OCI-LY1 (cell line): ENCODE measurements around the gene IL1RAPL2.

Source experiments
- H2AFZ ChIP-seq: fragments of 200-600 bp; sonication (generic), shearing (Covaris generic); 2 replicates; pipeline ENCODE4 v1.6.0; 2014; ENCODE audit warnings: antibody characterized with exemption, mild to moderate bottlenecking, low read length
- H3F3A ChIP-seq: fragments of 200-600 bp; sonication (generic), shearing (Covaris generic); 2 replicates; pipeline ENCODE4 v1.6.0; 2014; ENCODE audit warnings: mild to moderate bottlenecking, antibody characterized with exemption, low read length, moderate library complexity; ENCODE audit not compliant: insufficient read depth
- H3K27ac ChIP-seq: fragments of 200-600 bp; sonication (generic); 2 replicates; pipeline ENCODE4 v1.5.1; 2014; ENCODE audit warnings: low read length, mixed run types, mild to moderate bottlenecking, low read depth; ENCODE audit not compliant: poor library complexity, severe bottlenecking
- H3K27me3 ChIP-seq: fragments of 200-600 bp; sonication (generic); 2 replicates; pipeline ENCODE4 v1.6.0; 2014; ENCODE audit warnings: antibody characterized with exemption, mild to moderate bottlenecking, low read length, moderate library complexity; ENCODE audit not compliant: insufficient read depth
- H3K36me3 ChIP-seq: fragments of 200-600 bp; sonication (generic); 2 replicates; pipeline ENCODE4 v1.6.1; 2014; ENCODE audit warnings: mild to moderate bottlenecking, antibody characterized with exemption, low read length, moderate library complexity, mixed read lengths; ENCODE audit not compliant: insufficient read depth
- H3K4me1 ChIP-seq: fragments of 200-600 bp; sonication (generic); 2 replicates; pipeline ENCODE4 v1.5.1; 2014; ENCODE audit warnings: mild to moderate bottlenecking, low read length, moderate library complexity; ENCODE audit not compliant: insufficient read depth, severe bottlenecking
- H3K4me2 ChIP-seq: fragments of 200-600 bp; sonication (generic), shearing (Covaris generic); 2 replicates; pipeline ENCODE4 v1.6.1; 2014; ENCODE audit warnings: low read length
- H3K4me3 ChIP-seq: fragments of 200-600 bp; sonication (generic); 2 replicates; pipeline ENCODE4 v1.5.1; 2014; ENCODE audit warnings: low read length, low read depth, mild to moderate bottlenecking, mixed read lengths; ENCODE audit not compliant: poor library complexity, severe bottlenecking
- H3K79me2 ChIP-seq: fragments of 200-600 bp; shearing (Covaris generic); 2 replicates; pipeline ENCODE4 v1.6.1; 2016; ENCODE audit warnings: mixed run types, low read length, mixed read lengths; ENCODE audit not compliant: insufficient read depth
- H3K9ac ChIP-seq: fragments of 200-600 bp; sonication (generic), shearing (Covaris generic); 2 replicates; pipeline ENCODE4 v1.6.1; 2014; ENCODE audit warnings: mild to moderate bottlenecking, low read length, mixed read lengths
- H3K9me2 ChIP-seq: fragments of 200-600 bp; sonication (generic), shearing (Covaris generic); 2 replicates; pipeline ENCODE4 v1.6.1; 2014; ENCODE audit warnings: low read depth, mild to moderate bottlenecking, low read length, mixed read lengths
- H3K9me3 ChIP-seq: fragments of 200-600 bp; shearing (Covaris generic); 2 replicates; pipeline ENCODE4 v1.6.1; 2014; ENCODE audit warnings: low read length, mixed read lengths
- H4K20me1 ChIP-seq: fragments of 200-600 bp; sonication (generic), shearing (Covaris generic); 2 replicates; pipeline ENCODE4 v1.6.0; 2016; ENCODE audit warnings: mild to moderate bottlenecking, low read length; ENCODE audit not compliant: insufficient read depth
- EZH2 ChIP-seq: fragments of 200-600 bp; sonication (generic), shearing (Covaris generic); IDR thresholded peaks from 2 replicates; pipeline ENCODE4 v1.8.0; 2017; ENCODE audit warnings: borderline replicate concordance, mixed run types, mild to moderate bottlenecking, antibody characterized with exemption, low read length, moderate library complexity, mixed read lengths
- TF ChIP-seq, protein P1 (sequence below): fragments of 200-600 bp; sonication (generic), shearing (Covaris generic); IDR thresholded peaks from 2 replicates; pipeline ENCODE4 v1.5.1; 2017; ENCODE audit warnings: mild to moderate bottlenecking, antibody characterized with exemption, low read length, moderate library complexity, mixed read lengths

The IL1RAPL2 gene

DNA sequence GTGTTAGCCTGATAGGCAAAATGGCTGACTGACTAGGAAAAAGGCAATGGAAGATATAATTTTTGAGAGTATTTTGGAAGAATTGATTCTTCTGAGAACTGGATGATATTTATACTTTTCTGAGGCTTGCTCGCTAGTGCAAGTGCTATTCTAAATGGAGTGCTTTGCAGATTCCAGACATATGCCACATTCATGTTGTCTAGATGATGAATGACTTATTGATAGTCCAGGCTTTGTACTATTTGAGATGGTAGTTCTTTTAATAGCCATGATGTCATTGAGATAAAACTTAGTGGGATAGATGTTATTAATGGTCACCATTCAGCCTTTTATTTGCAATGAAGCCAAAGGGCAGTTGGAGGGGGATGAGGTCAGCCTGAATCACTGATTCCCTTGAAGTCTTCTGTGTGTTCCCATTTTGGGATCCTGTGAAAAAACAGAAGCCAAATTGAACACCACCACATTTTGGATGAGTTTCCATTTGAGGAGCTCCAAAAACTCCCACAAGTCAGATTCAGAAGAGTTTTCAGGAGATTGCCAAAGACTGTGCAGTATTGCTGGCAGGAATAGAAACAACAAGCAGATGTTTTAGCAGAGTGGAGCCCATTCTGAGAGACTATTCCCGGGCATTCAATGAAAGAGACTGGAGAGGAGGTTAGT, 184.1 kb downstream of the IL1RAPL2 start:
- Histone ChIP-seq H3K27ac (no peak overlapping the region), H3K4me2 (no peak overlapping the region), H3F3A (no peaks in the 10 kb centered on the region), H3K9ac (no peak overlapping the region), H3K9me2 (no peaks in the 10 kb centered on the region), H3K4me1 (no peaks in the 10 kb centered on the region), H4K20me1 (no peaks in the 10 kb centered on the region), H3K36me3 (no peaks in the 10 kb centered on the region), H2AFZ (no peak overlapping the region), H3K9me3 (no peaks in the 10 kb centered on the region), H3K79me2 (no peaks in the 10 kb centered on the region), H3K4me3 (no peak overlapping the region), H3K27me3 (no peaks in the 10 kb centered on the region)
- no peak for TF ChIP-seq EZH2
- TF ChIP-seq, protein P1, sequence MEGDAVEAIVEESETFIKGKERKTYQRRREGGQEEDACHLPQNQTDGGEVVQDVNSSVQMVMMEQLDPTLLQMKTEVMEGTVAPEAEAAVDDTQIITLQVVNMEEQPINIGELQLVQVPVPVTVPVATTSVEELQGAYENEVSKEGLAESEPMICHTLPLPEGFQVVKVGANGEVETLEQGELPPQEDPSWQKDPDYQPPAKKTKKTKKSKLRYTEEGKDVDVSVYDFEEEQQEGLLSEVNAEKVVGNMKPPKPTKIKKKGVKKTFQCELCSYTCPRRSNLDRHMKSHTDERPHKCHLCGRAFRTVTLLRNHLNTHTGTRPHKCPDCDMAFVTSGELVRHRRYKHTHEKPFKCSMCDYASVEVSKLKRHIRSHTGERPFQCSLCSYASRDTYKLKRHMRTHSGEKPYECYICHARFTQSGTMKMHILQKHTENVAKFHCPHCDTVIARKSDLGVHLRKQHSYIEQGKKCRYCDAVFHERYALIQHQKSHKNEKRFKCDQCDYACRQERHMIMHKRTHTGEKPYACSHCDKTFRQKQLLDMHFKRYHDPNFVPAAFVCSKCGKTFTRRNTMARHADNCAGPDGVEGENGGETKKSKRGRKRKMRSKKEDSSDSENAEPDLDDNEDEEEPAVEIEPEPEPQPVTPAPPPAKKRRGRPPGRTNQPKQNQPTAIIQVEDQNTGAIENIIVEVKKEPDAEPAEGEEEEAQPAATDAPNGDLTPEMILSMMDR = no peak

DNA sequence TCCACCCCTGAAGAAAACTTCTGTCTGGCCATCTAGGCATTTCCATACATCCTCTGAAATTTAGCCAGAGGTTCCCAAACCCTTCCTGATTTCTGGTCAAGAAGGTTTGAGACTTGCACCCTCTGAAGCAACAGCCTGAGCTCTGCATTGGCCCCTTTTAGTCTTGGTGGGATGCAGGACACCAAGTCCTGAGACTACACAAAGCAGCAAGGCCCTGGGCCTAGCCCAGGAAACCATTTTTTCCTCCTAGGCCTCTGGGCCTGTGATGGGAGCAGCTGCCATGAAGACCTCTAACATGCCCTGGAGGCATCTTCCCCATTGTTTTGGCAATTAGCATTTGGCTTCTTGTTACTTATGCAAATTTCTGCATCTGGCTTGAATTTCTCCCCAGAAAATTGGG, 196.6 kb downstream of the IL1RAPL2 start:
- H3K4me2 ChIP-seq = no peak overlapping the region
- H3K9ac ChIP-seq = no peak overlapping the region
- no peaks in the 10 kb centered on the region for H3K9me3 ChIP-seq
- H3K79me2 ChIP-seq = no peaks in the 10 kb centered on the region
- no peak for TF ChIP-seq EZH2
- TF ChIP-seq, protein P1 = no peak
- no peaks in the 10 kb centered on the region for H3K27me3 ChIP-seq
- no peak overlapping the region for H3K4me3 ChIP-seq
- no peaks in the 10 kb centered on the region for H4K20me1 ChIP-seq
- no peaks in the 10 kb centered on the region for H3F3A ChIP-seq
- H3K9me2 ChIP-seq = no peaks in the 10 kb centered on the region
- H2AFZ ChIP-seq = no peak overlapping the region
- H3K27ac ChIP-seq = no peak overlapping the region
- H3K36me3 ChIP-seq = no peaks in the 10 kb centered on the region
- H3K4me1 ChIP-seq = no peaks in the 10 kb centered on the region

DNA sequence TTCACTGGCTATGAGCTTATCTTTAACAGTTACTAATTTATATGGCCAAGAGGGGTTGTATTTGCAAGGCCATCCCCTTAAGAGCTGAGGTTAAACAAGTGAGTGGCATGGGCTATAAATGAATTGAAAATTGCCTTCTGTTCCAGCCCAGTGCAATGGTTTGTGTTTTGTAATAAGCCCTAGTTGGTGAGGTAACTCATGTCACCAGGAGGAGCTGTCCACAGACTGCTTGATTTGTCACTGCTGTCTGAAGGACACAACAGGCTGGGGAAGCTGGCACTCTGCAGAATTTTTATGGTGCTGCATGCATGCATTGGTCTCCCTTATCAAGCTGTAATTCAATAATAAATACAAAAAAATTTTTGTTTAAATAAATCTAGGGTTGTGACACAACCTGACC, 223.8 kb downstream of the IL1RAPL2 start:
- TF ChIP-seq, protein P1 = no peak
- TF ChIP-seq EZH2 = no peak
- H3F3A ChIP-seq = no peaks in the 10 kb centered on the region
- H4K20me1 ChIP-seq = no peaks in the 10 kb centered on the region
- H3K9ac ChIP-seq = no peak overlapping the region
- no peak overlapping the region for H2AFZ ChIP-seq
- H3K36me3 ChIP-seq = no peaks in the 10 kb centered on the region
- H3K27ac ChIP-seq = no peak overlapping the region
- no peaks in the 10 kb centered on the region for H3K79me2 ChIP-seq
- no peak overlapping the region for H3K4me3 ChIP-seq
- no peaks in the 10 kb centered on the region for H3K4me1 ChIP-seq
- H3K9me2 ChIP-seq = no peaks in the 10 kb centered on the region
- no peak overlapping the region for H3K4me2 ChIP-seq
- H3K9me3 ChIP-seq = no peaks in the 10 kb centered on the region
- H3K27me3 ChIP-seq = no peaks in the 10 kb centered on the region
